Neural progenitor cell (in vitro differentiated cells): Measurements from ENCODE around the gene KCNIP1. TPM values are rescaled to one million over a fixed set of nuclear protein-coding genes. Genes with fewer than 3 reads are reported as not detected.

Experiments used
- DNase-seq: peaks from one replicate; pipeline ENCODE4 v3.0.0-alpha.2; 2016; ENCODE audit warnings: low spot score
- H2AFZ ChIP-seq: fragments of 200-600 bp; sonication (generic); replicated peaks from 2 replicates; pipeline ENCODE4 v1.6.1; 2016; ENCODE audit warnings: antibody characterized with exemption
- H3F3A ChIP-seq: fragments of 200-600 bp; sonication (generic); 2 replicates; pipeline ENCODE4 v1.6.1; 2016; ENCODE audit warnings: antibody characterized with exemption, low read depth
- H3K27ac ChIP-seq: fragments of 200-600 bp; sonication (generic); 2 replicates; pipeline ENCODE4 v1.5.1; 2016; ENCODE audit warnings: mild to moderate bottlenecking
- H3K27me3 ChIP-seq: fragments of 200-600 bp; sonication (generic); 2 replicates; pipeline ENCODE4 v1.6.1; 2016; ENCODE audit warnings: mild to moderate bottlenecking, moderate library complexity
- H3K36me3 ChIP-seq: fragments of 200-600 bp; sonication (generic); 2 replicates; pipeline ENCODE4 v1.5.1; 2016
- H3K4me1 ChIP-seq: fragments of 200-600 bp; sonication (generic); 2 replicates; pipeline ENCODE4 v1.6.1; 2016; ENCODE audit warnings: mixed run types
- H3K4me2 ChIP-seq: fragments of 200-600 bp; sonication (generic); 2 replicates; pipeline ENCODE4 v1.6.1; 2016
- H3K4me3 ChIP-seq: fragments of 200-600 bp; sonication (generic); 2 replicates; pipeline ENCODE4 v1.5.1; 2016
- H3K79me2 ChIP-seq: fragments of 200-600 bp; sonication (generic); 2 replicates; pipeline ENCODE4 v1.6.1; 2016; ENCODE audit warnings: low read depth
- H3K9ac ChIP-seq: fragments of 200-600 bp; sonication (generic); 2 replicates; pipeline ENCODE4 v1.6.1; 2016
- H3K9me3 ChIP-seq: fragments of 200-600 bp; sonication (generic); 2 replicates; pipeline ENCODE4 v1.5.1; 2016; ENCODE audit warnings: low read depth
- H4K20me1 ChIP-seq: fragments of 200-600 bp; sonication (generic); 2 replicates; pipeline ENCODE4 v1.6.1; 2016; ENCODE audit warnings: low read depth
- H3K27ac Mint-ChIP-seq: 3 replicates; pipeline ENCODE4 v1.8.0; 2021; ENCODE audit warnings: mixed read lengths
- H3K27me3 Mint-ChIP-seq: 2 replicates; pipeline ENCODE4 v1.8.0; 2022; ENCODE audit warnings: low read depth, mild to moderate bottlenecking, inconsistent platforms, moderate library complexity, mixed read lengths; ENCODE audit not compliant: insufficient read depth
- H3K36me3 Mint-ChIP-seq: 3 replicates; pipeline ENCODE4 v1.8.0; 2021; ENCODE audit warnings: mixed read lengths
- H3K4me1 Mint-ChIP-seq: 3 replicates; pipeline ENCODE4 v1.8.0; 2021; ENCODE audit warnings: mixed read lengths
- H3K4me3 Mint-ChIP-seq: 3 replicates; pipeline ENCODE4 v1.8.0; 2021; ENCODE audit warnings: mild to moderate bottlenecking, moderate library complexity, mixed read lengths
- H3K9me3 Mint-ChIP-seq: 3 replicates; pipeline ENCODE4 v1.8.0; 2020; ENCODE audit warnings: mixed read lengths
- EZH2 ChIP-seq: fragments of 200-600 bp; sonication (generic); IDR thresholded peaks from 2 replicates; pipeline ENCODE4 v1.6.1; 2017; ENCODE audit warnings: antibody characterized with exemption, mild to moderate bottlenecking, moderate library complexity
- EZH2phosphoT487 ChIP-seq: fragments of 200-600 bp; sonication (generic); IDR thresholded peaks from 2 replicates; pipeline ENCODE4 v1.6.1; 2017; ENCODE audit warnings: antibody characterized with exemption
- total RNA-seq: library from RNA; depleted of rRNA; stranded (reverse); fragments of >200 nt; gene quantifications from 2 replicates; pipeline ENCODE4 v1.2.3, GENCODE V29; 2015; ENCODE audit warnings: low replicate concordance
- TF ChIP-seq, protein P1 (sequence below): fragments of 200-600 bp; sonication (generic); IDR thresholded peaks from 2 replicates; pipeline ENCODE4 v1.5.1; 2017; ENCODE audit warnings: antibody characterized with exemption, mild to moderate bottlenecking

Gene KCNIP1
- total RNA-seq = 2.4 and 2.8 TPM in 2 replicates

GRCh38 chr5:170503990-170504596 lies at the start of gene KCNIP1:
KCNIP1 (plus strand) TSS chr5:170504020.
- H3K4me1 ChIP-seq = peaks cover 12% of the 10 kb centered on the region
- H2AFZ ChIP-seq = peak within 1 kb of the TSS; percentile 98
- H3K9ac ChIP-seq = no peak within 1 kb of the TSS
- H3F3A ChIP-seq = peaks cover 9% of the 10 kb centered on the region
- Mint-ChIP-seq H3K4me1 (peaks cover 36% of the 10 kb centered on the region), H3K4me3 (peak within 1 kb of the TSS; percentile 82), H3K27ac (peak within 1 kb of the TSS; percentile 72), H3K9me3 (no peaks in the 10 kb centered on the region), H3K27me3 (peaks cover 8% of the 10 kb centered on the region), H3K36me3 (no peaks in the 10 kb centered on the region)
- peak within 1 kb of the TSS; percentile 56 for H3K4me3 ChIP-seq
- H3K4me2 ChIP-seq = peak within 1 kb of the TSS; percentile 92
- H3K36me3 ChIP-seq = no peaks in the 10 kb centered on the region
- TF ChIP-seq EZH2 (peak; percentile 60), EZH2phosphoT487 (no peak)
- TF ChIP-seq, protein P1, sequence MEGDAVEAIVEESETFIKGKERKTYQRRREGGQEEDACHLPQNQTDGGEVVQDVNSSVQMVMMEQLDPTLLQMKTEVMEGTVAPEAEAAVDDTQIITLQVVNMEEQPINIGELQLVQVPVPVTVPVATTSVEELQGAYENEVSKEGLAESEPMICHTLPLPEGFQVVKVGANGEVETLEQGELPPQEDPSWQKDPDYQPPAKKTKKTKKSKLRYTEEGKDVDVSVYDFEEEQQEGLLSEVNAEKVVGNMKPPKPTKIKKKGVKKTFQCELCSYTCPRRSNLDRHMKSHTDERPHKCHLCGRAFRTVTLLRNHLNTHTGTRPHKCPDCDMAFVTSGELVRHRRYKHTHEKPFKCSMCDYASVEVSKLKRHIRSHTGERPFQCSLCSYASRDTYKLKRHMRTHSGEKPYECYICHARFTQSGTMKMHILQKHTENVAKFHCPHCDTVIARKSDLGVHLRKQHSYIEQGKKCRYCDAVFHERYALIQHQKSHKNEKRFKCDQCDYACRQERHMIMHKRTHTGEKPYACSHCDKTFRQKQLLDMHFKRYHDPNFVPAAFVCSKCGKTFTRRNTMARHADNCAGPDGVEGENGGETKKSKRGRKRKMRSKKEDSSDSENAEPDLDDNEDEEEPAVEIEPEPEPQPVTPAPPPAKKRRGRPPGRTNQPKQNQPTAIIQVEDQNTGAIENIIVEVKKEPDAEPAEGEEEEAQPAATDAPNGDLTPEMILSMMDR = no peak
- peak; percentile 87 for DNase-seq
- peaks cover 35% of the 10 kb centered on the region for H3K27me3 ChIP-seq
- H3K79me2 ChIP-seq = no peaks in the 10 kb centered on the region
- H4K20me1 ChIP-seq = no peaks in the 10 kb centered on the region
- no peak within 1 kb of the TSS for H3K27ac ChIP-seq
- no peaks in the 10 kb centered on the region for H3K9me3 ChIP-seq

GRCh38 chr5:170463426-170463825 lies 40.4 kb upstream of the KCNIP1 start:
- TF ChIP-seq, protein P1 = no peak
- TF ChIP-seq EZH2phosphoT487 (no peak), EZH2 (no peak)
- H3K27ac ChIP-seq = no peak overlapping the region
- no peaks in the 10 kb centered on the region for H3K36me3 Mint-ChIP-seq
- no peaks in the 10 kb centered on the region for H3F3A ChIP-seq
- H3K4me2 ChIP-seq = no peak overlapping the region
- H3K27ac Mint-ChIP-seq = no peak overlapping the region
- H3K4me3 ChIP-seq = no peak overlapping the region
- H3K9me3 Mint-ChIP-seq = peaks cover 9% of the 10 kb centered on the region
- no peak overlapping the region for H3K9ac ChIP-seq
- no peaks in the 10 kb centered on the region for H3K27me3 ChIP-seq
- H3K9me3 ChIP-seq = no peaks in the 10 kb centered on the region
- DNase-seq = no peak
- H3K36me3 ChIP-seq = no peaks in the 10 kb centered on the region
- no peaks in the 10 kb centered on the region for H4K20me1 ChIP-seq
- H3K4me1 Mint-ChIP-seq = no peaks in the 10 kb centered on the region
- no peaks in the 10 kb centered on the region for H3K79me2 ChIP-seq
- no peak overlapping the region for H2AFZ ChIP-seq
- no peak overlapping the region for H3K4me3 Mint-ChIP-seq
- H3K4me1 ChIP-seq = no peaks in the 10 kb centered on the region
- H3K27me3 Mint-ChIP-seq = no peaks in the 10 kb centered on the region

DNA sequence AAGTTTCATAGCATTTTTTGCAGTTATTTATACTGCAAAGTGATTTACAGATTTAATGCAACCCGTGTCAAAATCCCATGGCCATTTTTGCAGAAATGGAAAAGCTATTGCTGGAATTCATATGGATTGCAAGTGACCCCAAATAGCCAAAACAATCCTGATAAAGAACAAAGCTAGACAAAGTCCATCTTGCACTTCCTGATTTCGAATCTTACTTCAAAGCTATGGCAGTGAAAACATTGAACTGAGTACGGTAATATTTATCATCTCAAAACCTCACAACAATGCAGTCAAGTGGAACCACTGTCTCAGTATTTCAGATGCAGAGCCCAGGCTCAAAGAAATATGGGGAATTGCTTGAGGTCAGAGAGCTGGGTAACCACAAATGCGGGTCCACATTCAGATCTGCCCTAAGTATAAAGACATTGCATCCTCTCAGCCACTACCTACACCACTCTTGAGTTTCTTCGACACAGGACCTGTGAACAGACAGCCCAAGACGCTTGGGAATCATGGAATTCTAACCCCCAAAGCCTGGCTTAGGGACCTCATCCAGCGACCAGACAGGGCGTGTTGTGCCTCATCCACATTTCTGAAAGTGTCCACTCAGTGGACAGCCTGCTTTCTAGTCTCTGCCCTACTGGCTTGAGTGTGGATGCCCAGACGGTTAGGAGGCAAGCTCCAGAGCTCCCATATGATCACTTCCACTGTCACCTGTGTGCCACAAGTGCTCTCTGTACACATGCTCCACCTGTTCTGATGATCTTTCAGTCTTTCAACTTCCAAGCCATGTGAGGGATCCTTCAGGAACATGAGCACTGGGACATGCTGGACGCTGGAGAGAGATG lies 39.3 kb upstream of the KCNIP1 start:
- Mint-ChIP-seq H3K4me3 (no peak overlapping the region), H3K27me3 (no peaks in the 10 kb centered on the region), H3K36me3 (no peaks in the 10 kb centered on the region), H3K4me1 (no peaks in the 10 kb centered on the region), H3K9me3 (peaks cover 7% of the 10 kb centered on the region), H3K27ac (no peak overlapping the region)
- no peak overlapping the region for H3K27ac ChIP-seq
- no peaks in the 10 kb centered on the region for H4K20me1 ChIP-seq
- no peaks in the 10 kb centered on the region for H3K79me2 ChIP-seq
- H3F3A ChIP-seq = no peaks in the 10 kb centered on the region
- DNase-seq = no peak
- H3K27me3 ChIP-seq = no peaks in the 10 kb centered on the region
- H3K4me2 ChIP-seq = no peak overlapping the region
- no peaks in the 10 kb centered on the region for H3K9me3 ChIP-seq
- no peak overlapping the region for H3K4me3 ChIP-seq
- H2AFZ ChIP-seq = no peak overlapping the region
- TF ChIP-seq EZH2phosphoT487 (no peak), EZH2 (no peak)
- TF ChIP-seq, protein P1 = no peak
- H3K9ac ChIP-seq = no peak overlapping the region
- no peaks in the 10 kb centered on the region for H3K36me3 ChIP-seq
- H3K4me1 ChIP-seq = no peaks in the 10 kb centered on the region
